Brain microvascular endothelial cell (primary cell): Measurements from ENCODE around the gene FAM53B.

Source experiments
- DNase-seq: peaks from one replicate; pipeline ENCODE4 v3.0.0-alpha.2; 2020
- H3K27ac ChIP-seq: fragments of 250-450 bp; sonication (Bioruptor Pico); 2 replicates; pipeline ENCODE4 v1.5.1; 2020; ENCODE audit warnings: mild to moderate bottlenecking, moderate library complexity
- H3K27me3 ChIP-seq: fragments of 250-450 bp; sonication (Bioruptor Pico); replicated peaks from 2 replicates; pipeline ENCODE4 v1.5.1; 2020; ENCODE audit warnings: mild to moderate bottlenecking
- H3K36me3 ChIP-seq: fragments of 250-450 bp; sonication (Bioruptor Pico); replicated peaks from 2 replicates; pipeline ENCODE4 v1.5.1; 2020; ENCODE audit warnings: mild to moderate bottlenecking
- H3K4me3 ChIP-seq: 2 replicates; pipeline ENCODE4 v1.5.1; 2011; ENCODE audit warnings: low read depth, mild to moderate bottlenecking, control low read depth, low read length, moderate library complexity
- CTCF ChIP-seq: IDR thresholded peaks from 2 replicates; pipeline ENCODE4 v1.5.1; 2011; ENCODE audit warnings: low read depth, mild to moderate bottlenecking, moderate library complexity, low read length, control low read depth, inconsistent platforms; ENCODE audit errors: missing control alignments
- in situ Hi-C: cut with HindIII; loops from 2 replicates; pipeline ENCODE4 v1.10.0; 2017; ENCODE audit warnings: low sequenced_read_pairs, low pct_ligation_motif_present

Gene FAM53B

GRCh38 chr10:124627866-124628675, 116.1 kb downstream of the FAM53B start:
- no peaks in the 10 kb centered on the region for H3K36me3 ChIP-seq
- no peaks in the 10 kb centered on the region for H3K27me3 ChIP-seq
- no peak for DNase-seq
- TF ChIP-seq CTCF, result no peak
- no peak overlapping the region for H3K4me3 ChIP-seq
- no peak overlapping the region for H3K27ac ChIP-seq
- in situ Hi-C loops, result no loop called here

- TF ChIP-seq CTCF, result no peak
- Histone ChIP-seq H3K4me3 (no peak overlapping the region), H3K27me3 (no peaks in the 10 kb centered on the region), H3K36me3 (no peaks in the 10 kb centered on the region), H3K27ac (no peak overlapping the region)
- DNase-seq, result no peak
- in situ Hi-C loops, result no loop called here
These were observed 117.3 kb downstream of the FAM53B start for GRCh38 chr10:124626759-124627380.

- in situ Hi-C loops, result no loop called here
- no peak overlapping the region for H3K27ac ChIP-seq
- TF ChIP-seq CTCF, result no peak
These were observed 118.3 kb downstream of the FAM53B start for GRCh38 chr10:124625831-124626238.

GRCh38 chr10:124624895-124625294, 119.3 kb downstream of the FAM53B start:
- Histone ChIP-seq H3K36me3 (no peaks in the 10 kb centered on the region), H3K27me3 (no peaks in the 10 kb centered on the region), H3K4me3 (no peak overlapping the region), H3K27ac (no peak overlapping the region)
- DNase-seq, result no peak
- TF ChIP-seq CTCF, result no peak
- in situ Hi-C loops, result no loop called here

More at GRCh38 chr10:124625831-124626238, 118.3 kb downstream of the FAM53B start:
- Histone ChIP-seq H3K36me3 (no peaks in the 10 kb centered on the region), H3K27me3 (no peaks in the 10 kb centered on the region), H3K4me3 (no peak overlapping the region)
- DNase-seq, result no peak

- DNase-seq, result no peak
- no peak for TF ChIP-seq CTCF
These were observed 119.7 kb downstream of the FAM53B start for GRCh38 chr10:124624466-124624865.

GRCh38 chr10:124624006-124624405, 120.2 kb downstream of the FAM53B start:
- Histone ChIP-seq H3K27ac (no peak overlapping the region), H3K4me3 (no peak overlapping the region), H3K36me3 (no peaks in the 10 kb centered on the region), H3K27me3 (no peaks in the 10 kb centered on the region)
- in situ Hi-C loops, result no loop called here
- TF ChIP-seq CTCF, result no peak
- no peak for DNase-seq

More at GRCh38 chr10:124624466-124624865, 119.7 kb downstream of the FAM53B start:
- Histone ChIP-seq H3K36me3 (no peaks in the 10 kb centered on the region), H3K4me3 (no peak overlapping the region), H3K27me3 (no peaks in the 10 kb centered on the region), H3K27ac (no peak overlapping the region)
- in situ Hi-C loops, result no loop called here
